Activated CD8-positive, alpha-beta memory T cell treated with anti-CD3 and anti-CD28 coated beads for 48 hours (primary cell): ENCODE measurements around the gene TAS1R2.

Experiments
- DNase-seq, 3 experiments: peaks; one replicate each; pipeline ENCODE4 v3.0.0-alpha.2; 2020; ENCODE audit warnings: low read depth in 2 of 3, low spot score in 2 of 3

Gene TAS1R2

DNA sequence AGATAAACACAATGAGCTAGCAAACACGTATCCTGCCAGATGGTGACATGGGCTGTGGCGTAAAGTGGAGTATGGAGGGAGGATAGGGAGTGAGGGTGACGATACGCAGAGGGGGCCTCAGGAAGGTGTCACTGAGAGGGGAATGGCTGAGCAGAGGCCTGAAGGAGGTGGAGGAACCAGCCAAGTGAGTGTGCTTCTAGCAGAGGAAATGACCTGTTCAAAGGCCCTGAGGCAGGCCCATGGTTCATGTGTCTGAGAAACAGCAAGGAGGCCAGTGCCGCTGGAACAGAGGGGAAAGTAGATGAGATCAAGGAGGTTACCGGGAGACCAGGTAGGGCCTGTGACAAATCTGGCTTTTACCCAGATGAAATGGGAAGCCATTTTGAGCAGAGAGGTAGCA is 36.0 kb downstream of the TAS1R2 start:
- DNase-seq, result no peak

DNA sequence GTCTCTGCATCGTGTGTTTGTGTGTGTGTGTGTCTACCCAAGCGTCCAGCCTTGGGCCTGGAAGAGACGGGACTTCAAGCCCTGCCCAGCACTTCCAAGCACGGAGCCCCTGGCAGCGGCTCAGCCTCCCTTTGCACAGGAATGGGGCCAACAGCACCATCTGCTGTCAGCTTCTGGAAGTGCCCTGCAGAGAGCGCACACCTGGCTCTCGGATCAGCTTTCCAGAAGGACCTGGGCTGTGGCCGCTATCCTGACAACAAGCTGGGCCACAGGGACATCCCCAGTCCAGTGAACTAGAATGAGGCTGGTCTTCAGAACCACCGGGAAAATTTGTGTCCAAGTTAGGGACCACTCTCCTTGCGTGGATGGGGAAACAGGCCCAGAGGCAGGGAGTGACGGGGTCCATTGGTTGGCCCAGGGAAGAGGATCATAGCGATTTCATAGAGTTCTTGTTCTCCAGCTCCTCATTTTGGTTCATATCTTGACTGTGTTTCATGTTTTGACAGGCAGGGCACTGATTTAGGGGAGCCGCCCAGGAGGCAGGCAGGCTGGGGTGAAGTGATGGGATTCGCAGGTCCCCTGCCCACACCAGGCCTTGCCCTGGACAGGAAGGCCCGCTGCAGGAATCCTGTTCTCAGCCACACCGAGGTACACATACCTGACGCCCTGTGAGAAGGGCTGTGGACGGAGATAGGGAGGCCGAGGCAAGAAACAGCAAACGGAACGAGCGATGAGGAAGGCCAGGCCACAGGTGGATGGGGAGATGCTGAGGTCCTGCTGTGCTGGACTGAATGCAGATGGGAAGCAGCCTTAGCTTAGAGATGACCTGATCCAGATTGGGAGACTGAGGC is 38.4 kb downstream of the TAS1R2 start:
- DNase-seq, result peak; percentile 32 to 44 (median 39)

DNA sequence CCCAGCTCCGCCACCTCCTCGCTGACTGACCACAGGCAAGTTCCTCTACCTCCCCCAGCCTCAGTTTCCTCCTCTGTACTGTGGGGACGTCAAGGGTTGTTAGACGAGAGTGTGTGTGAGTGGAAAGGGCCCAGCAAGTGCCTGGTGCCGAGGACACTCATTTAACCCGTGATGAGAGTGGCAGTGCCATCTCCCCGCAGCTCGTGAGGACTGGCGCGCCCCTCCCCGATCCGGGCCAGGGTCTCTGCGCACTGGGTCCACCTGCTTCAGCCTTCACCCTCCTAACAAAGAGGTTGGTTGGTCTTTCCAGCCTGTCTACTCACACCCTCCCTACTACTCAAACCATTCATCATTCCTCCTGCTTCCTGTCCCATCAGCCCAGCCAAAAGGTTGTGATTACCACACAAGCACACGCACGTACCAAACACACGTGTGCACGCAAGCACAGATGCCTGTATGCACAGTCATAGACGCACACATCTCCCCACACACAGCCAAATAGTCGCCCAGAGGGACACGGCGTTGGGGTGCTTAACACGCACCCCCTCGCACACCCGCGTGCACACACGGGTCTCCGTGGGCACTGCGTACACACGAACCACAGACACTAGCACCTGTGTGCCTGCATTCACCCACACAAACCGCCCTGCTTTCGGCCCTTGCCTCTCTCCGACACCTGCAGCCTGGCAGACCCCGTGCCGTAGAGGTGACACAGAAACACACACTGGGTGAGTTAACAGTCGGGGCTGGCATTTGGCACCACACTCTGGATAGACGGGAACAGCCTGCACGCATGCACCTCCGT is 39.3 kb downstream of the TAS1R2 start:
- no peak for DNase-seq

DNA sequence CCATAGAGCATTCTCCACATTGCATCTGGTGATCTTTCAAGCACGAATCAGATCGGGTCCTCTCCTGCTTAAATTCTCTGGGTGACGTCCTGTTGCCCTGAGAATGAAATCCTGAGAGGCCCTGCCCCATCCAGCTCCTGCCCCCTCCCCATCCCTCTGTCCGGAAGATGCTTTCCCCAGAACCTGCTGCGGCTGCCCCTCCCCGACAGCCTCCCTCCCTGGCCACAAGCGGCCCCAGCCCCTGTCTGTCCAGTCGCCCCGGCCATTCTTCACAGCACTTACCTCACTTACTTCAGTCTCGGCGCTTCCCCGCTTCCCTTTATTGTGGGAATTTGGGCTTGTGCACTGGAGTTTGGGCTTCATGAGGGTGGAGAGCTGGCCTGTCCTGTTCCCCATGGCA is 40.3 kb downstream of the TAS1R2 start:
- no peak for DNase-seq

DNA sequence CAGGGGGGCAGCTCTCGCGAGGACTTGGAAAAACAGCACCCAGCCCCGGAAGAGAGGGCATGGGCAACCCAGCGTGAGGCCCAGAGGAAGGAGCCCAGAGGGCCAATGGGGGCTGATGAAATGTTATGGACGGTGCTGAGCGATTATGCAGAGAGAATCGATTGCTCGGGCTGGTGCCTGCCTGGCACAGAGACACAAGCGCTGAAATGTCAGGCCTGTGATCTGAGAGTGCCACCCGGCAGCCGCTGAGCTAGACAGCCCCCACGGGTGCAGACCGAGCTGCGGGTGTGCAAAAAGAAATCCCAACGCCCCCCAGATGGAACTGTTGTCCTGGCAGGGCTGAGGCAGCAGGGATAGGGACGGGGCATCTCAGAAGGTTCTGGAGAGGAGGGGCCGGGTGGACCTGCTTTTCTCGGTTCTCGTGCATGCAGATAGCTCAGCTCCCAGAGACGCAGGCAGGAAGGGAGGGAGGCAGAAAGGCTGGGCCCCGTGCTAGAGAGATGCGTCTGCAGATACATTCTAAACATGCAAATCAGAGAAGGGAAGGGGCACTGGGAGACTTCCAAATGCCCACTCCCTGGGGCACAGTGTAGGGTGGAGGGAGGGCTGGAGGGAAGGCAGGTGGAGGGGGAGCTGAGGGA is 41.5 kb downstream of the TAS1R2 start:
- no peak for DNase-seq

DNA sequence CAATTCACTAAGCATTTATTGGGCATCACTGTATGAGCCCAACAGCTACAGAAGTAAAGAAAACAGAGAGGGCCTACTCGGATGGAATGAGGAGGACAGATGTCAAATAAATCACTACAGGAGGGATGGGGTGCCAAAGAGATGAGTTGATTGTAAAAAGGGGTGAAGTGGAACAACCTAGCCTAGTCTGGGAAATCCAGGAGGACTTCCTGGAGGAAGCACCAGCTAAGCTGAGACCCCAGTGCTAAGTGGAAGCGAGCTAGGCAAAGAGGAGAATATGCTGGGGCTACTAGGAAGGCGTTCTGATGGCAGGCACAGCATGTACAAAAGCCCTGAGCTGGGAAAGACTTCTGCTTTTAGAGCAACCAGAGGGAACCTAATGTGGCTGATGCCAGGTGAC is 42.1 kb downstream of the TAS1R2 start:
- DNase-seq, result no peak

DNA sequence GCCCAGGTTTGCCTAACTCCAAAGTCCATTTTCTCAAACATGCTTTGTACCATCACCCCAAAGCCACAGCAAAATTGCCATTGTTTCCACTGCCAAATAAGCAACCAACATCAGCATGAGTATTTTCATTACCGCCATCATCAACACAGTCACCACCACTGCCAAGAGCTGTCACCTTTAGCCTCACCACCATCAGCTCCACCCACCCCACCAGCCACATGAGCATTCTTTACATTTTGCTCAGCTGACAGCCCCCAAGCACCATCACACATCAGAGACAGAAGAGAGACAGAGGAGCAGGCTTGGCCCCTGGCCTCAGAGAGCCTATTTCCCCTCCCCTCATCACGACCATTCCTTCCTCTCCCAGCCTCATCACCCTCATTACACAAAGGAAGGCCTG is 42.7 kb downstream of the TAS1R2 start:
- DNase-seq, result no peak

DNA sequence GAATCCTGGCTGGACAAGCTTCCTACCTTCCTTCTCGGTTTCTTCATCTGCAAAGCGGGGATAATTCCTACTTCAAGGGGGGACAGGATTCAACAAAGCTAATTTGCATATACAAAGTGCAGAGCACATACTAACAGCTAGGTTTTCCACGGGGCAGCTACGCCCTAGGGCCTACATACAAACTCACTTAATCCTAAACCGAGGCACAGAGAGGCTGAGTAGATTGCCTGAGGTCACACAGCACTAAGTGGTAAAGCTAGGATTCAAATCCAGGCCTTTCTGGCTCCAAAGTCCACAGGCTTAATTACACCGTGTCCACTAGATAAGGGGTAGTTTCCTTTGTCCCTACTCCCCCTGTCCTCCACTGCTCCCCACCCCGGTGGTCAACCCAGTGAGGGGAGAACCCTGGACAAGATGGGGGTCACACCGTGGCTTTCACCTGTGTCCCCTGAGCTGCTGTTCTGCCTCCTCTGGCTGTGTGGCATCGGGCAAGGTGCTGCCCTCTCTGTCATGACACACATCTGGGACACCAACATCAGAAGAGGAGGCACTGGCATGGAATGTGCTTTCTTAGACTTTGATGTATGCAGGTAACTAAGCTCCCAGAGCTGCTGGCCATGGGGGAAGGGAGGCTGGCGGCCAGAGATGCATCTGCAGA is 44.5 kb downstream of the TAS1R2 start:
- DNase-seq, result no peak

DNA sequence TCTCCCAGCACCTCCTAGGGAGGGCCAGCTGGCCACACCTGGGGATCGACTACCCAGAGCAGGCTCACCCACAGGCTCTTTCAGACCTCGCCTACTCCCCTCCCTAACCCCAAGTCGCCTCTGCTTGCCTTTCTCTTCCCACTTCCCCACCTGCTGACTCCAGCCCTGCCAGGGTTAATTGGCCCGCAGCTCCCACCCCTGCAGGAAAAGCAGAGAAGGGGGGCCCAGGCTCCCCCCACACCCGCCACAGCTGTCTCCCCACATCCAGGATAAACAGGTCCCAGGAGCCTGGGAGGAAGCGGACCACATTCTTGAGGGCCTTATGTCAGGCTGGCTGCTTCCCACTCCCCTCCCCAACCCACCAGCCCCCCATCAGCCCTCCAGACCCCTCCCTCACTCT is 45.0 kb downstream of the TAS1R2 start:
- DNase-seq, result no peak

DNA sequence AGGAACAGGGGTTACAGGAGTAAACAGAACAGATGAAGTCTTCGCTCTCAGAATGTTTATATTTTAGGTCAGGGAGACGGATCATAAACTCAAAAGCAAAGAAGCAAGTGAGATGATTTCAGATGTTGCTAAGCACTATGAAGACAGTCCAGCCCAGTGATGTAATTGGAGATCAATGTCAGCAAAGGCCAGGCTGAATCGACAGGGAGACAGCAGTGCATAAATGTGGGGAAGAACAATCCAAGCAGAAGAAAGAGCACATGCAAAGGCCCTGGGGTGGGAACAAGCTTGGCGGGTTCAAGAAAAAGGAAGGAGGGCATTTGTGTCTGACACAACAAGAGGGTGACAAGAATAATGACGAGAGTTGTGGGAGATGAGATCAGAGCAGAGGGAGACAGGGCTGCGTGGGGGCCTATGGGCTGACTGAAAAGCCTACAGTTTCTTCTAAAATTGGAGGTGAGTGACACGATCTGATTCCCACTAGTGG is 47.0 kb downstream of the TAS1R2 start:
- DNase-seq, result no peak

DNA sequence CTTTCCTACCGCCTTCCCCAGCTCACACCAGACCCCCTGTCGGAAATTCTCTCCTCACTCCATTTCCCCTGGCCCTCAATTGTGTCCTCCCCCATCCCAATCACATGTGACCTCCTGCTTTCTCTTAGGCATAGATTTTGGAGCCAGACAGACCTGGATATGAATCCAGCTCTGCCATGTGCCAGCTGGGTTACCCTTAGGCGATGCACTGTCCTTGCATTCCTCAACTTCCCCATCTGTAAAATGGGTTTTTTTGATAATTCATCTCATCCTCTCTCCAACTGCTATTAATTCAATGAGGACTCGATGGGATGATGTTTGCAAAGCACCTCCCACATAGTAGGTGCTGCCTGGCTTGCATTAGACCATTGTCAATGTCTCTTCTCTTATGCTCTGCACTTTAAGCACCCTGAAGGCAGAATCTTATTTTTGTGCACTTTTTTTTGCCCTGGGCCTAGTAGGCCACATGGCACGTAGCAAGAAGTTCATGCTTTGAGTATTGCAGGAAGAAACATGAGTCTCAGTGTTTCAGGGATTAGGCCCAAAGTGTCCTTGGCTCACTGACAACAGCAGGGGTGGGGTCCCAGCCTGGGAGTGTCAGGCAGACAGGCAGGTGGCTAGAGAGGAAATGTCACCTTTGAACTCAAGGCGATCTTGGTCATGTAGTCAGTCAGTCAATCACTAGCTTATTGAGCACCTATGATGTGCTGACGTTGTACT is 47.6 kb downstream of the TAS1R2 start:
- no peak for DNase-seq

DNA sequence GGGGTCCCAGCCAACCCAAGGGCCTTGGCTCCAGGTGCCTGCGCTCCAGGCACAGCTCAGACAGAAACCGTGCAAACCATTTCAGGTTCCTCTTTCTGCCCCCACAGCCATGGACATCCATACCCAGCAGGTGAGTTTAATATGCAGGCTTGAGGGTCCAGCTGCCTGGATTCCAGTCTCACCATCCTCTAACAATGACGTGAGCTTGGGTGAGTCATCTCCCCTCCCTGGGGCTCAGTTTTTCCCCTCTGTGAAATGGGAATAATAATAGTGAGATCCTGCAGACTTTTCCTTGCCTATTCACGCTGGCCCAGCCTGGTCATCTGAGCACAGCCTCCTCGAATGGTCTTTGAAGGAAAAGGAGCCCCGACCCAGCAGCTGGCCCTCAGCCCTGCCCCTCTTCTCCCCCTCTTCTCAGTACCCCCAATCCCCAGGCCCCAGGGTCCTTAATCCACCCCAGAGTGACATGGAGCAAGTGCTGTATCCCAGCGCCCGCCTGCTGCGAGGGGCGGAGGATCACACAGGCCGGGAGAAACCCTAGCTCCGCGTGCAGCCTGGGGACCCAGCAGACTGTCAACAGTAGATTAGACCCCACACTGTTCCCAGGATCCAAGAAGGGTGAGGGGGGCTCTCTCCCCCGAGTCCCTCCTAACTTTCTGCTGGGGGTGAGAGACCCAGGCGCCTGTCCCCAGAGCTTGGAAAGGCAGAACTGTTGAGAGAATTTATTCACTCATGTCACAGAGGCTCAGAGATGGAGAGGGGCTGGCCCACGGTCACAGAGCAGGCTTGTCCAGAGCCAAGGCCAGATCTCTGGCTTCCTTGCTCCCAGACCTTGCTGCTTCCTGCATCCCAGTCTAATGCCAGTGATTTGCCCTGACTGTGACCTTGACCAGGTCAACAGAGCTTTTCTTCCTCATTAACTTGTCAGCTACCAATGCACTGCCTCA is 49.2 kb downstream of the TAS1R2 start:
- no peak for DNase-seq

DNA sequence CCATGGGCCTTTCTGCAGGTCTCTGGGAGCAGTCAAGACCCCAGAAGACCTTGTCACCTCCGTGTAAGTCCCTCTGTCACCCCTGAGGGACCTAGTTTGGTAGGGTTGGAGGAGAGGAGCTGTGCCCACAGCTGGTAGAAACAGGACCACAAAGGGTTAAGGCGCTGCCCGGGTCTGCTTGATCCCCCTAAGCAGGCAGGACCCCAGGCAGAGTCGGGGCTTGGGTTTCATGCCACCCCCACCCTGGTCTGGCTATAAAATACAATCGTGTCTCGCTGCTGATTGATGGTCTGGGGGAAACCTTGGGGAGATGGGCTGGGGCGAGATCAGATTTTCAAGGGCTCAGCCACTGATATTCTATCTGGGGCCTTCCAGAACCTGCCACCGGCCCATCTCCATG is 50.9 kb downstream of the TAS1R2 start:
- DNase-seq, result no peak

DNA sequence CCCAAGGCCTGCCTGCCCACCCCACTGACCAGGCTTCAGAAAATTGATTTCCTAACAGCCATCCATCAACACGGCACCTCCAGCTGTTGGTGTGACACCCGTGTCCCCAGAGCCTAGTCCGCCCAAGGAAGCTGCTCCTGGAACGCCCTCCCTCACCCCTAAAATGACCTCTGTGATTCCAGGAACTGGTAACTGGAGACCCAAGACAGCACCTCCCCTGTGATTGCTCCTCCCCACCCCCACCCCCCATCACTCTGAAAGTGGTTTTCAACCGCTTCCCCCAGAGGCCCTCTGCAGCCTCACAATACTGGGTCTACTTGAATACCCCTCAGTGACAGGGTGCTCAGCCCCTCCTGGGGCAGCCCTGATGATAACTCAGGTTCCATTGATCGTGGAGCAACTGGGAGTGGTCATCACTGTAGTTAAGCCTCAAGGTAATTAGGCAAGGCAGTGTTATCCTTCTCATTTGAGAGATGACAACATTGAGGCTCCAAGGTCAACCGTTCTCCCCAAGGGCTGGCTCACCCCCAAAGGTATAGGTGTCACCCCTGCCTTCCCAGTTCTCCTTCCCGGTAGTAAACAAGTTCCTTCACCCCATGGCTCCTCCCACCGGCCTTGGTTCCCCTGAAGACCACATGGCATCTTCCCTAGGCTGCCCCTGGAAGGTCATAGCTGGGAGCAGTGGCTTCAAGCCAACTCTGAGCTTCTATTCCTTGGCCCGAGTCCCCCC is 52.0 kb downstream of the TAS1R2 start:
- DNase-seq, result no peak

DNA sequence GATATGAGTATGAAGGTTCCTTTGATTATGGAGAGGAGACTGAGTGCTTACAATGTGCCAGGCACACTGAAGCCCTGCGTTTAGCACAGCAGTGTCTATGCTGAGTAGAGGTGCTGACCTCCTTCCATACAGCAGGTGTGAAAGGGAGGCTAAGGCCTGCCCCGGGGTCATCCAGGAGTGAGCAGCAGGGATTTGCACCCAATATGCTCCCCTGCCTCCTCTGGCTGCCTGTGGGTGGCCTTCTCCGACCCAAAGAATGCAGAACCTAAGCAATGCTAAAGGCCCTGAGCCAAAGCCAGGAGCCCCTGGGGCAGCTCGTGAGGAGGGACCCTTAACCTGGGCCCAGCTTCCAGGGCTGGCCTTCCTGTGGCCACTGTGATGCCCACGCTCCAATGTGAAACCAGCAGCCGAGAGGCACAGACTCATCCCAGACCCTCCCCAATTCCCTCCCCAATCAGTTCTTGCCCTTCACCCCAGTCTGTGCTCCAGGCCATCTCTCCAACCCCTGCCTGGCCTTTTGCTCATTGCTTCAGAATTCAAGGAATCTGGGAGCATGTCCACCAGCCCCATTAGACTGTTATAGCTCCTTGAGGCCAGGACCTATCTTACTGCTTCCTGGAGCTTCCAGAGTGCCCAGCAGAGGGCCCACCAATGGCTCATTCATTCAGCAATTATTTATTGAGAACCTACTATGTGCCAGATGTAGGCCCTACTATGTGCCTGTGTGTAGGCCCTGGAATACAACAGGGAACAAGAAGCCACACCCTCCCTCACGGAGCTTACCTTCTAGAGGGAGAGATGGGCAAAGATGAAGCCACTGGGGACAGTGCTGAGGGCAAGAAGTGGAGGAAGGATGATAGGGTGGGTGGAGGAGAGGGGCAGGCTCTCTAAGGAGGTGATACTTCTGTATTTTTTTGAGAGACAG is 53.3 kb downstream of the TAS1R2 start:
- no peak for DNase-seq

DNA sequence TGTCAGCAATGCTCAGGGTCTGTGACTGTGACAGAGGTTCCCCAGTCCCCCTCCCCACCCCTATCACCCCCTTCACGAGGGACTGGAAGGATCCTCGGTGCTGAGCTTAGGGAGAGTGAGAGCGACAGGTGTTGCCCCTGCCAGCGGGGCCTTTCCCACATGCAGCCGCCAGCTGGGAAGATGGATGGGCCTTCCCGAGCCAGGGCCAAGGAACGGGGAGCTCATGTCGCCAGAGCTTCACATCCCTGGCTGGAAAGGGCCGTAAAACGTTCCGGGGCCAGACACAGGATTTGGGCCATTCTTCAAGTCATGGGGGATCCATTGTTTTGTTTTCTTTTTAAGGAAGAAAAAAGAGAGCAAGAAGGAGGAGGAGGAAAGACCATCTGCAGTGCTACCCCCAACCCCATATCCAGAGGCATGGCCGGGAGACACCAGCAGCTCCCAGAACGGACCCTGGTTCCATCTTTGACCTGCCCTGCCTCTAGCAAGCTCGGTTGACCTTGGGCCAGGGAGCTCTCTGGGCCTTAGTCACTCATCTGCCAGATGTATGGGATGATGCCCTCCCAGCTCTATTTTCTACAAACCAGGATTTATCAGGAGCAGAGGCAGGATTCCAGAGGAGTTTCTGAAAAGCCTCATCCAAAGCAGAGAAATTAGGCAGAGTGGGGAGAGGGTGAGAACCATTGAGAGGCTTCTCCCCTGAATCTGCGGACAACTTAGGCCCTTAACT is 54.1 kb downstream of the TAS1R2 start:
- DNase-seq, result no peak

DNA sequence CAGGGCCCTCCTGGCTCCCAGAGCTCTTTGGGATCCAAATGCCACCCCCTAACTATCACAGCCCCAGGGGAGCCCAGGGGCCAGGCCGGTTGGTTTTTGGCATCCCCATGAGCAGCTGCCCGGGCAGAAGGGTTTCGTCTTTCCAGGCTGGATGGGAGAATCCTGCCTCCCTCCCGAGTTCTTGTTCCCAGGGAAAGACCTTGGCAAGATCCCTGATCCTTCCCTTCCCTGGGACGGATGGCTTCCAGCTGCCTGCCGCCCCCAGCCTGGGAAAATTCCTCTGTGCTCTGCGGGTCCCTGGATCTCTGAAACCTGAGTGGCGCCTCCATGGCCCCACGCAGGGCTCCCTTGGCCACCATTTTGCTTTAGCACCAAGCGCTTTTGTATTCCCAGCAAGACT is 55.6 kb downstream of the TAS1R2 start:
- DNase-seq, result no peak
